Psoas muscle (tissue), 8 donors: ENCODE results near the gene SLC35F4. TPM values are rescaled to one million over a fixed set of nuclear protein-coding genes. Genes with fewer than 3 reads are reported as not detected.

Source experiments
- ATAC-seq, 4 donors: fragments of 200-7000 bp; cut with Tn5 transposase; one replicate each; pipeline ENCODE4 v1.9.1; 2020; ENCODE audit warnings: moderate library complexity in 3 of 4, mild to moderate bottlenecking in 2 of 4
- DNase-seq, 2 donors: peaks; one replicate each; pipeline ENCODE4 v3.0.0-alpha.2; 2020
- H3K27ac ChIP-seq: fragments of 200-600 bp; one replicate; pipeline ENCODE4 v1.8.0; 2022
- H3K27me3 ChIP-seq, 3 donors: fragments of 200-600 bp in 1 of 3; one replicate each; pipeline versions ENCODE4 v1.6.1 to v1.8.0; 2013 to 2022; ENCODE audit warnings: low read length in 2 of 3, mild to moderate bottlenecking in 2 of 3, moderate library complexity in 1 of 3; ENCODE audit not compliant: insufficient read depth in 3 of 3
- H3K36me3 ChIP-seq, 2 donors: fragments of 200-600 bp in 1 of 2; one replicate each; pipeline versions ENCODE4 v1.6.1 to v1.8.0; 2013 to 2022; ENCODE audit warnings: low read depth in 1 of 2, mild to moderate bottlenecking in 1 of 2, moderate library complexity in 1 of 2; ENCODE audit not compliant: insufficient read depth in 1 of 2
- H3K4me1 ChIP-seq: fragments of 200-600 bp; one replicate; pipeline ENCODE4 v1.8.0; 2022
- H3K4me3 ChIP-seq: fragments of 200-600 bp; one replicate; pipeline ENCODE4 v1.8.0; 2022; ENCODE audit warnings: mild to moderate bottlenecking
- H3K9me3 ChIP-seq: fragments of 200-600 bp; one replicate; pipeline ENCODE4 v1.8.0; 2022
- CTCF ChIP-seq: fragments of 200-600 bp; IDR thresholded peaks from one replicate; pipeline ENCODE4 v1.8.0; 2022; ENCODE audit warnings: antibody characterized with exemption
- WGBS, 3 donors: extraction: QIAGEN DNeasy Blood & Tissue Kit; methylation state at CpG; one replicate each; pipeline versions ENCODE4 v1.1.6 to v1.1.7; 2013; 5-methylcytosine and 5-hydroxymethylcytosine counted together
- intact Hi-C, 2 donors: fragments of 100-400 bp; cut with DNase I; formaldehyde crosslinking; loops; one replicate each; pipeline versions ENCODE4 v1.11.0 to v1.14.2; 2022
- polyA plus RNA-seq, 3 donors: library from polyadenylated mRNA; stranded (reverse); fragments of 200-250 nt; gene quantifications; one replicate each; pipeline ENCODE4 v1.2.3, GENCODE V29; 2013
- total RNA-seq, 4 donors: library from RNA; stranded (reverse); fragmentation: NEBNext Ultra II Directional in 2 of 4; extraction: Animal tissue kit (Norgen Biotek cat#: 25700) in 2 of 4; gene quantifications; one replicate each; pipeline versions ENCODE4 v1.2.1 to v1.2.4, GENCODE V29; 2021 to 2023
- donor health status: healthy with polysubstance abuse.
- donor health status: DM: no; HTN: no; CAD: no; lungs with moderate emphysema.
- donor health status: Bipolar disorder and iron deficiency.
- donor health status: healthy.
- donor health status: DM: yes; HTN: yes; CAD: no.
- donor health status: DM: no; HTN: no; CAD: no.
- donor health status: DM: no; HTN: no; CAD: no.
- donor health status: DM: yes; HTN: yes; CAD: no.

SLC35F4 gene
- total and polyA plus RNA-seq, 7 donors: not detected

DNA sequence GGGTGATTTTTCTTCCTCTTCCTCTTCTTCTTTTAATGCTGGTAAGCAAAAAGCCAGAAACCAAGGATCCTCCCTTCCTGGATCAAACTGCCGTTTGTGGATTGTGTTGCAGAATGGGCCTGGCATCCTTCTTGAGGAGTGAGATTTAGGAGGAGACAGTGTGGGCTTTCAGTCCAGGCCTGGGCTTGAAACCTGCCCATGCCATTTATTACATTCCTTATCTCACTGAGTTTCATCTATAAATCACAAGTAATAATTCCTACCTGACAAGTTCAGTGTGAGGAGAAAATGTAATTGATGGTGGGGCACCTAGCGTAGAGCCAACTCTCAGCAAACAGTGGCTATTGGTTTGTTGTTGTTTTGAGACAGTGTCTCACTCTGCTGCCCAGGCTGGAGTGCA, 126.4 kb downstream of the SLC35F4 start:
- Histone ChIP-seq H3K4me1 (no peaks in the 10 kb centered on the region), H3K36me3 (no peaks in the 10 kb centered on the region), H3K4me3 (no peak overlapping the region), H3K27me3 (no peaks in the 10 kb centered on the region), H3K9me3 (no peaks in the 10 kb centered on the region), H3K27ac (no peak overlapping the region)
- intact Hi-C loops: no loop called here
- WGBS, 3 donors: 57 to 63% (median 58%) methylated on average over 2 of the region's 2 CpGs
- ATAC-seq: no peak
- no peak for DNase-seq
- TF ChIP-seq CTCF: no peak

DNA sequence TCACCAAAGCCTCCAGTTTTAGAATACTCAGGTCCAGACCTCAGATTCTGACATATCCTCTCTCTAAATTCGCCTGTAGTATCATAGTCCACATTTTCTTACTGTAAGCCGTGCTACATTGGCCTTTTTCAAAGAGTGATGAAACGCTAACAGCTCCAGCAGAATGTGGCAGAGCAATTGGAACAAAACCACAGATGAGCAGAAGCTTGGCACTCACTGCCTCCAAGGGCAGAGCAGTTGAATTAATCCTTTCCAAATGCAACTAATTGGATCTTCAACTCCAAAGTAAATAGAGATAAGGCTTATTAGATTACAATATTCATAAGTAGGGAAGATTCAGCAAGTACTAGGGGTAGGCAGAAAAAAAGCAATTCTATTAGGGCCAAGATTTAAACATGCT, 128.3 kb downstream of the SLC35F4 start:
- no peak for TF ChIP-seq CTCF
- H3K36me3 ChIP-seq: no peaks in the 10 kb centered on the region
- no peak for ATAC-seq
- 60 to 69% (median 65%) methylated on average over 3 of the region's 3 CpGs for WGBS, 3 donors
- no peak for DNase-seq
- intact Hi-C loops: no loop called here
- H3K4me1 ChIP-seq: no peaks in the 10 kb centered on the region
- H3K27ac ChIP-seq: no peak overlapping the region
- no peaks in the 10 kb centered on the region for H3K27me3 ChIP-seq
- H3K9me3 ChIP-seq: no peaks in the 10 kb centered on the region
- no peak overlapping the region for H3K4me3 ChIP-seq

GRCh38 chr14:57736391-57736790, 129.5 kb downstream of the SLC35F4 start:
- Histone ChIP-seq H3K27me3 (no peaks in the 10 kb centered on the region), H3K36me3 (no peaks in the 10 kb centered on the region), H3K4me1 (no peaks in the 10 kb centered on the region), H3K9me3 (no peaks in the 10 kb centered on the region), H3K4me3 (no peak overlapping the region), H3K27ac (no peak overlapping the region)
- WGBS, 3 donors: 81 to 83% (median 82%) methylated on average over 4 of the region's 4 CpGs
- DNase-seq (no peak), ATAC-seq (no peak)
- TF ChIP-seq CTCF: no peak
- intact Hi-C loops: no loop called here

DNA sequence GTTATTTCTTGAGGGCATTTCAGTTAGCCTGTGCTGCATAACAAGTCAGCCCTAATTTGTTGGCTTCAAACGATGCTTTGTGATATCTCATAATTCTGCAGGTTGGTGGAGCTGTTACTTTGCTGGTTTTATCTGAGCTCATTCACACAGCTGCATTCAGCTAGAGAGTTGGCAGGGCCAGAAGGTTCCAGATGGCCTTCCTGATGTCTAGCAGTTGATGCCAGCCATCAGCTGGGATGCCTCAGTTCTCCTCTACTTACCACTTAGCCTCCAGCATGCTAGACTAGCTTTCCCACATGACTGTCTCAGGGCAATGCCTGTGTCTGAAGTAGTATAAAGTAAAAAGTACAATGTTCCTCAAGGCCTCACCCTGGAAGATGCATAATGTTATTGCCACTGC, 130.6 kb downstream of the SLC35F4 start:
- H3K27ac ChIP-seq: no peak overlapping the region
- no peaks in the 10 kb centered on the region for H3K36me3 ChIP-seq
- TF ChIP-seq CTCF: no peak
- H3K4me1 ChIP-seq: no peaks in the 10 kb centered on the region
- intact Hi-C loops: no loop called here
- H3K27me3 ChIP-seq: no peaks in the 10 kb centered on the region
- WGBS, 3 donors: 44 to 72% (median 60%) methylated on average over 1 of the region's 1 CpG
- H3K4me3 ChIP-seq: no peak overlapping the region
- H3K9me3 ChIP-seq: no peaks in the 10 kb centered on the region
- no peak for DNase-seq
- no peak for ATAC-seq

DNA sequence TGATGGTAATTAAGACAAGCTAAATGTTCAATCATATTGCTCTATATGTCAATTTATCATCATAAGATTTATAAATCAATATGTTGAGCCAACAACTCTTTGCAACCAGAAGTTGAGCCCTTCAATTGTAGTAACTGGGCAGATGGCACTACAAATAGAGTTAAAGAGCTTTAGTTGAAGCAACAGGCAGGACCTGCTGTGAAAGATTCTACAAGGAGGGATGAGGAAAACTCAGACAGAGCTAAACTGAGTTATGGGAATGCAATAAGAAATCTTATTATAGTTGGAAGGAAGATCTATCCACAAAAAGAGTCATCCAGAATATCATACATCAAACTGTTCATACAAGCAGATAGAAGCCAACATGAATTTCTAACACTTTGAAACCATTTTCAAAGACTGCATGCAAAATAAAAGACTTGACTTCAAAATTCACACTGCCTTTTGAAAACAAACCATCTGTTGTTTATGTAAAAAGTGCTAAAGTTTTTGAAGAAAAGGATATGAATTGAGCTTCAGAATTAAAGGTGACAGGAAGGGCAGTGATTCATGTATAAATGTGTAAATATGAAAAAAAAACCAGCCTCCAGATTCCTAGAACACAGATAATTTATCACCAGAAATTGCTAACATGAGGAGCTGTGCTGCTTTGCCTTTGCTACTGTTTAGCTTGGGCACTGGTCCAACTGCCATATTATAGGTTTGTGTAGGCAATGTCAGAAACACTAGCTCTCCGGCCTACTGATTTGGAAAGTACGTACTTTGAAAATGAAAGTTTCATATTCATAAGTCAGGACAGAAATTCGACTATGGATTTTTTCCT, 133.2 kb downstream of the SLC35F4 start:
- intact Hi-C loops: no loop called here
- Histone ChIP-seq H3K9me3 (no peaks in the 10 kb centered on the region), H3K4me3 (no peak overlapping the region), H3K27me3 (no peaks in the 10 kb centered on the region), H3K27ac (no peak overlapping the region), H3K36me3 (no peaks in the 10 kb centered on the region), H3K4me1 (no peaks in the 10 kb centered on the region)
- ATAC-seq: no peak
- 23 to 40% (median 29%) methylated on average over 3 of the region's 3 CpGs for WGBS, 3 donors
- no peak for TF ChIP-seq CTCF
- no peak for DNase-seq
